ENCODE measurements around the gene SLITRK6.
A peak's percentile ranks its signal among the peaks of the same experiment; 100 is the strongest.

Gene SLITRK6

GRCh38 chr13:85799097-85799582, at the start of gene SLITRK6:
Gene SLITRK6 (minus strand): TSS chr13:85799419. CDS start chr13:85796508, 2,911 bp downstream.
- TF ChIP-seq POLR2A (IDR thresholded peaks at IDR 0.05; ENCODE audit: low read depth, low read length) = no peak
- DNase-seq (ENCODE audit: insufficient read length, low spot score) (peak; percentile 5), FAIRE-seq (peak; percentile 99)

- peak; percentile 6 for FAIRE-seq
Observed at GRCh38 chr13:85847012-85847411, 47.8 kb upstream of the SLITRK6 start.

GRCh38 chr13:85841427-85841826, 42.2 kb upstream of the SLITRK6 start:
- no peak for DNase-seq (ENCODE audit: insufficient read length, low spot score)
- TF ChIP-seq POLR2A (IDR thresholded peaks at IDR 0.05; ENCODE audit: low read depth, low read length) = no peak
- no peak for FAIRE-seq

More at GRCh38 chr13:85847012-85847411, 47.8 kb upstream of the SLITRK6 start:
- TF ChIP-seq POLR2A (IDR thresholded peaks at IDR 0.05; ENCODE audit: low read depth, low read length) = no peak
- DNase-seq (ENCODE audit: insufficient read length, low spot score) = no peak

- FAIRE-seq (no peak), DNase-seq (ENCODE audit: insufficient read length, low spot score) (no peak)
- no peak for TF ChIP-seq POLR2A (IDR thresholded peaks at IDR 0.05; ENCODE audit: low read depth, low read length)
Observed at GRCh38 chr13:85833921-85834320, 34.7 kb upstream of the SLITRK6 start.

GRCh38 chr13:85828094-85828684, 29.0 kb upstream of the SLITRK6 start:
- TF ChIP-seq POLR2A (IDR thresholded peaks at IDR 0.05; ENCODE audit: low read depth, low read length) = no peak
- DNase-seq (ENCODE audit: insufficient read length, low spot score) (no peak), FAIRE-seq (no peak)

- FAIRE-seq (no peak), DNase-seq (ENCODE audit: insufficient read length, low spot score) (no peak)
- no peak for TF ChIP-seq POLR2A (IDR thresholded peaks at IDR 0.05; ENCODE audit: low read depth, low read length)
Observed at GRCh38 chr13:85825454-85825853, 26.2 kb upstream of the SLITRK6 start.

GRCh38 chr13:85823832-85824231, 24.6 kb upstream of the SLITRK6 start:
- FAIRE-seq (no peak), DNase-seq (ENCODE audit: insufficient read length, low spot score) (no peak)
- no peak for TF ChIP-seq POLR2A (IDR thresholded peaks at IDR 0.05; ENCODE audit: low read depth, low read length)

GRCh38 chr13:85819513-85819912, 20.3 kb upstream of the SLITRK6 start:
- no peak for TF ChIP-seq POLR2A (IDR thresholded peaks at IDR 0.05; ENCODE audit: low read depth, low read length)
- no peak for FAIRE-seq
- no peak for DNase-seq (ENCODE audit: insufficient read length, low spot score)

- no peak for DNase-seq (ENCODE audit: insufficient read length, low spot score)
- FAIRE-seq = no peak
- no peak for TF ChIP-seq POLR2A (IDR thresholded peaks at IDR 0.05; ENCODE audit: low read depth, low read length)
Observed at GRCh38 chr13:85816413-85816812, 17.2 kb upstream of the SLITRK6 start.

- no peak for TF ChIP-seq POLR2A (IDR thresholded peaks at IDR 0.05; ENCODE audit: low read depth, low read length)
- no peak for DNase-seq (ENCODE audit: insufficient read length, low spot score)
- FAIRE-seq = no peak
Observed at GRCh38 chr13:85812282-85812681, 13.1 kb upstream of the SLITRK6 start.

GRCh38 chr13:85808811-85809210, 9.6 kb upstream of the SLITRK6 start:
- FAIRE-seq (no peak), DNase-seq (ENCODE audit: insufficient read length, low spot score) (no peak)
- no peak for TF ChIP-seq POLR2A (IDR thresholded peaks at IDR 0.05; ENCODE audit: low read depth, low read length)

- peak; percentile 81 for FAIRE-seq
- TF ChIP-seq POLR2A (IDR thresholded peaks at IDR 0.05; ENCODE audit: low read depth, low read length) = no peak
- peak; percentile 1 for DNase-seq (ENCODE audit: insufficient read length, low spot score)
Observed at GRCh38 chr13:85806553-85807175, 7.4 kb upstream of the SLITRK6 start.

- TF ChIP-seq POLR2A (IDR thresholded peaks at IDR 0.05; ENCODE audit: low read depth, low read length) = no peak
- no peak for DNase-seq (ENCODE audit: insufficient read length, low spot score)
- no peak for FAIRE-seq
Observed at GRCh38 chr13:85798556-85798955, 663 bp downstream of the SLITRK6 start.

GRCh38 chr13:85797311-85797710, 1.9 kb downstream of the SLITRK6 start:
- FAIRE-seq (no peak), DNase-seq (ENCODE audit: insufficient read length, low spot score) (no peak)
- no peak for TF ChIP-seq POLR2A (IDR thresholded peaks at IDR 0.05; ENCODE audit: low read depth, low read length)

GRCh38 chr13:85785205-85785604, 14.0 kb downstream of the SLITRK6 start:
- no peak for TF ChIP-seq POLR2A (IDR thresholded peaks at IDR 0.05; ENCODE audit: low read depth, low read length)
- no peak for DNase-seq (ENCODE audit: insufficient read length, low spot score)
- FAIRE-seq = no peak

All from H54 (cell line).